AG09319 (cell line): ENCODE measurements around the gene GNA12.
"Not testable (repeated sequence)": the region's sequence is repeated elsewhere in the genome, so short reads cannot be mapped to it uniquely, and the experiment has no call there.

Experiments used
- DNase-seq: peaks from one replicate; pipeline ENCODE4 v3.0.0-alpha.2; 2010; ENCODE audit warnings: low read depth; ENCODE audit errors: extremely low read depth
- CTCF ChIP-seq: IDR thresholded peaks from 2 replicates; pipeline ENCODE4 v1.5.1; 2011; ENCODE audit warnings: low read depth, mild to moderate bottlenecking, inconsistent platforms, low read length, moderate library complexity

GNA12 gene

DNA sequence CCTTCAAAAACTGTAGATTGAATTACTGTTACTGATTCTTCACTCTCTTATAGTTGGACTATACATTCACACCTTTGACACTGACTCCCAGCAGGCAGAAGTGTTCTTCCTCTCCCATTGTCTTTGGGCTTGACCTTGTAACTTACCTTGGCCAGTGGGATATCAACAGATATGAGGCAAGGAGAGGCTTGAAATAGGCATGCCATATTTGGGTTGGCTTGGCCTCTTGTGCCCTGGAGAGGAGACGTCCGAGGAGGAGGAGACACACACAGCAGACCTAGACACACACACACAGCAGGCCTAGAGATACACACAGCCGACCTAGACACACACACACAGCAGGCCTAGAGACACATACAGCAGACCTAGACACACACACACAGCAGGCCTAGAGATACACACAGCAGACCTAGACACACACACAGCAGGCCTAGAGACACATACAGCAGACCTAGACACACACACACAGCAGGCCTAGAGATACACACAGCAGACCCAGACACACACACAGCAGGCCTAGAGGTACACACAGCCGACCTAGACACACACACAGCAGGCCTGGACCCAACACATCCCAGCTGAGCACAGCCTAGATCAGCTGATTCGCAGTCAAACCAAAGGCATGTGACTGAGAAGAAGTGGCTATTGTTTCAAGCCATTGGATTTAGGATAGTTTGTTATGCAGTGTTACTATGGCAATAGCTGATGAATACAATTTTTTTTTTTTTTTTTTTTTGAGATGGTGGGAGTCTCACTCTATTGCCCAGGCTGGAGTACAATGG lies 12.5 kb upstream of the GNA12 start:
- TF ChIP-seq CTCF = no peak

GRCh38 chr7:2855386-2855785 lies 11.3 kb upstream of the GNA12 start:
- no peak for TF ChIP-seq CTCF
- no peak for DNase-seq

More for the DNA sequence above, 12.5 kb upstream of the GNA12 start:
- DNase-seq = no peak

- not testable (repeated sequence) for DNase-seq
These were observed 9.4 kb upstream of the GNA12 start for GRCh38 chr7:2853552-2853951.

DNA sequence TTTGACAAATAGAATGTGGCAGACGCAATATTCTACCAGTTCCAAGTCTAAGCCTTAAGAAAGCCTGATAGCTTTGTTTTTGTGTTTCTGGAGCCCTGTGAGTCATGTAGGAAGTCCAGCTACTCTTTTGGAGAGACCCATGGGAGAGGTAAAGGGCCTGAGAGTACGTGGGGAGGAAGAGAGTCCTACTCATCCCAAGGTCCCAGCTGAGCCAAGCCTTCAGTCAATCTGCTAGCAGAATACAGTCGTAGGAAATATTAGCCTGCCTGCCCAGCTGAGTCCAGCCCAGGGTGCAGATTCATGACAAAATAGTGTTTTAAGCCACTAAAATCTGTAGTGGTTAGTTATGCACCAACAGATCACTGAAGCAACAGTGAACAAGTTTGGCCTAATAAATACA lies 9.0 kb upstream of the GNA12 start:
- no peak for DNase-seq
- no peak for TF ChIP-seq CTCF

DNA sequence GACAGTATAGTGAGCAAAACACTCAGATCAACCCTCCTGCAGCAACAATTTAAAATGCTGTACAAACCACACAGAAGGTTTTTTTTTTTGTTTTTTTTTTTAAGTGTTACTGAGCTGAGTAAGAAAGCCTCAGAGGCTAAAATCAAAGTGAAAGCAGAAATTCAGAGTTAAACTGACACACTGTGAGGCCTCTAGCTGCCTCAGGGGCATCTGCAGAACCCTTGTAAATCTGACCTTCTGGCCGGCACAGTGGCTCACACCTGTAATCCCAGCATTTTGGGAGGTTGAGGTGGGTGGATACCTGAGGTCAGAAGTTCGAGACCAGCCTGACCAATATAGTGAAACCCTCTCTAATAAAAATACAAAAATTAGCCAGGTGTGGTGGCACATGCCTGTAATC lies 7.4 kb upstream of the GNA12 start:
- no peak for TF ChIP-seq CTCF
- no peak for DNase-seq

GRCh38 chr7:2849941-2850766 lies 6.0 kb upstream of the GNA12 start:
- TF ChIP-seq CTCF = no peak
- no peak for DNase-seq

GRCh38 chr7:2845034-2845592 lies 1.0 kb upstream of the GNA12 start:
- no peak for TF ChIP-seq CTCF
- DNase-seq = no peak
